Trophoblast cell (in vitro differentiated cells and primary cell): ENCODE data around the gene CNPY1.

Experiments used
- DNase-seq, 2 donors: peaks; one replicate each; pipeline ENCODE4 v3.0.0-alpha.2; 2016
- H2AFZ ChIP-seq: 2 replicates; pipeline ENCODE4 v1.6.1; 2013; ENCODE audit warnings: low read length, moderate library complexity, mild to moderate bottlenecking; ENCODE audit not compliant: insufficient read depth, poor library complexity
- H2AK5ac ChIP-seq: 2 replicates; pipeline ENCODE4 v1.6.1; 2013; ENCODE audit warnings: mild to moderate bottlenecking, low read length
- H2BK120ac ChIP-seq: 2 replicates; pipeline ENCODE4 v1.6.1; 2013; ENCODE audit warnings: low read length, mild to moderate bottlenecking, moderate library complexity; ENCODE audit not compliant: insufficient read depth, poor library complexity
- H2BK12ac ChIP-seq: 2 replicates; pipeline ENCODE4 v1.6.1; 2013; ENCODE audit warnings: mild to moderate bottlenecking, low read length, moderate library complexity
- H2BK5ac ChIP-seq: 2 replicates; pipeline ENCODE4 v1.6.1; 2013; ENCODE audit warnings: low read length, low read depth, moderate library complexity, mild to moderate bottlenecking; ENCODE audit not compliant: poor library complexity
- H3K14ac ChIP-seq: 2 replicates; pipeline ENCODE4 v1.6.1; 2013; ENCODE audit warnings: mild to moderate bottlenecking, low read length
- H3K18ac ChIP-seq: 2 replicates; pipeline ENCODE4 v1.6.1; 2013; ENCODE audit warnings: mild to moderate bottlenecking, low read length
- H3K23ac ChIP-seq: 2 replicates; pipeline ENCODE4 v1.6.1; 2013; ENCODE audit warnings: low read length
- H3K27ac ChIP-seq: 2 replicates; pipeline ENCODE4 v1.5.1; 2013; ENCODE audit warnings: low read depth, mild to moderate bottlenecking, inconsistent platforms, low read length, moderate library complexity
- H3K27me3 ChIP-seq: 2 replicates; pipeline ENCODE4 v1.6.1; 2013; ENCODE audit warnings: inconsistent platforms, mild to moderate bottlenecking, low read length, moderate library complexity; ENCODE audit not compliant: insufficient read depth
- H3K36me3 ChIP-seq, 2 experiments: 1 replicate in 1 of 2; 2 replicates in 1 of 2; pipeline ENCODE4 v1.6.1; 2013; ENCODE audit warnings: low read length in 2 of 2, mild to moderate bottlenecking in 2 of 2, moderate library complexity in 1 of 2; ENCODE audit not compliant: insufficient read depth in 2 of 2, control insufficient read depth in 1 of 2
- H3K4ac ChIP-seq: 2 replicates; pipeline ENCODE4 v1.6.1; 2013; ENCODE audit warnings: low read depth, mild to moderate bottlenecking, low read length, moderate library complexity
- H3K4me1 ChIP-seq, 2 experiments: 1 replicate in 1 of 2; 2 replicates in 1 of 2; pipeline ENCODE4 v1.6.1; 2013; ENCODE audit warnings: low read length in 2 of 2, mild to moderate bottlenecking in 2 of 2, moderate library complexity in 1 of 2; ENCODE audit not compliant: insufficient read depth in 2 of 2, control insufficient read depth in 1 of 2
- H3K4me2 ChIP-seq: 2 replicates; pipeline ENCODE4 v1.6.1; 2013; ENCODE audit warnings: inconsistent platforms, mild to moderate bottlenecking, low read length, moderate library complexity
- H3K4me3 ChIP-seq: 2 replicates; pipeline ENCODE4 v1.5.1; 2013; ENCODE audit warnings: mild to moderate bottlenecking, low read depth, low read length, inconsistent platforms
- H3K79me1 ChIP-seq: one replicate; pipeline ENCODE4 v1.6.1; 2013; ENCODE audit warnings: low read length
- H3K79me2 ChIP-seq: 2 replicates; pipeline ENCODE4 v1.6.1; 2013; ENCODE audit warnings: low read length, mild to moderate bottlenecking; ENCODE audit not compliant: control insufficient read depth, insufficient read depth, poor library complexity
- H3K9ac ChIP-seq: 2 replicates; pipeline ENCODE4 v1.6.1; 2013; ENCODE audit warnings: mild to moderate bottlenecking, low read length
- H3K9me3 ChIP-seq: 2 replicates; pipeline ENCODE4 v1.6.1; 2013; ENCODE audit warnings: low read depth, mild to moderate bottlenecking, control low read depth, inconsistent platforms, low read length; ENCODE audit not compliant: insufficient read depth
- H4K12ac ChIP-seq: 2 replicates; pipeline ENCODE4 v1.6.1; 2013; ENCODE audit warnings: low read depth, mild to moderate bottlenecking, low read length, moderate library complexity
- H4K8ac ChIP-seq: 2 replicates; pipeline ENCODE4 v1.6.1; 2013; ENCODE audit warnings: low read depth, mild to moderate bottlenecking, low read length, moderate library complexity
- H4K91ac ChIP-seq: one replicate; pipeline ENCODE4 v1.6.1; 2013; ENCODE audit warnings: low read depth, mild to moderate bottlenecking, low read length, moderate library complexity
- WGBS: extraction: QIAGEN DNeasy Blood & Tissue Kit; methylation state at CpG from one replicate; pipeline ENCODE4 v1.1.7; 2013; ENCODE audit warnings: missing lambda C conversion rate; ENCODE audit not compliant: insufficient read length, insufficient coverage; ENCODE audit errors: extremely low coverage; 5-methylcytosine and 5-hydroxymethylcytosine counted together

The CNPY1 gene

GRCh38 chr7:155511702-155511996, 34.7 kb downstream of the CNPY1 start:
- DNase-seq: no peak
- Histone ChIP-seq H4K91ac (no peak overlapping the region), H3K14ac (no peak overlapping the region), H3K23ac (no peak overlapping the region), H3K4ac (no peak overlapping the region), H2AFZ (no peak overlapping the region), H2BK5ac (no peak overlapping the region), H2BK120ac (no peak overlapping the region), H2BK12ac (no peak overlapping the region), H3K36me3 (no peaks in the 10 kb centered on the region), H3K27ac (no peak overlapping the region), H3K79me2 (no peaks in the 10 kb centered on the region), H4K8ac (no peak overlapping the region), H2AK5ac (no peak overlapping the region), H3K27me3 (peaks cover 39% of the 10 kb centered on the region), H3K79me1 (no peaks in the 10 kb centered on the region), H3K4me3 (no peak overlapping the region), H3K9ac (no peak overlapping the region), H4K12ac (no peak overlapping the region), H3K18ac (no peak overlapping the region), H3K4me1 (peaks cover 5 to 8% of the 10 kb centered on the region in 2 experiments), H3K9me3 (peaks cover 2% of the 10 kb centered on the region), H3K4me2 (no peak overlapping the region)
- no CpG with 5 or more reads among the region's 5 CpGs for WGBS

GRCh38 chr7:155510975-155511701, 35.2 kb downstream of the CNPY1 start:
- H2AFZ ChIP-seq: no peak overlapping the region
- H3K4me2 ChIP-seq: no peak overlapping the region
- DNase-seq: no peak
- H3K23ac ChIP-seq: no peak overlapping the region
- no peak overlapping the region for H4K91ac ChIP-seq
- H2AK5ac ChIP-seq: no peak overlapping the region
- H3K4me1 ChIP-seq: peaks cover 5 to 8% of the 10 kb centered on the region in 2 experiments
- H3K18ac ChIP-seq: no peak overlapping the region
- no peak overlapping the region for H4K12ac ChIP-seq
- no peak overlapping the region for H3K9ac ChIP-seq
- H3K4me3 ChIP-seq: no peak overlapping the region
- H3K27me3 ChIP-seq: peaks cover 41% of the 10 kb centered on the region
- H3K14ac ChIP-seq: no peak overlapping the region
- no peaks in the 10 kb centered on the region for H3K79me2 ChIP-seq
- H3K9me3 ChIP-seq: no peaks in the 10 kb centered on the region
- WGBS: no CpG with 5 or more reads among the region's 6 CpGs
- H3K27ac ChIP-seq: no peak overlapping the region
- no peak overlapping the region for H2BK12ac ChIP-seq
- no peak overlapping the region for H4K8ac ChIP-seq
- H3K79me1 ChIP-seq: no peaks in the 10 kb centered on the region
- H2BK5ac ChIP-seq: no peak overlapping the region
- no peak overlapping the region for H2BK120ac ChIP-seq
- H3K4ac ChIP-seq: no peak overlapping the region
- H3K36me3 ChIP-seq: no peaks in the 10 kb centered on the region

- Histone ChIP-seq H3K79me2 (no peaks in the 10 kb centered on the region), H3K14ac (no peak overlapping the region), H3K27me3 (peaks cover 39% of the 10 kb centered on the region), H4K12ac (no peak overlapping the region), H3K4ac (no peak overlapping the region), H3K9ac (no peak overlapping the region), H3K79me1 (no peaks in the 10 kb centered on the region), H4K91ac (no peak overlapping the region), H2BK12ac (no peak overlapping the region), H2AK5ac (no peak overlapping the region), H3K27ac (no peak overlapping the region), H3K4me3 (peak overlapping the region; percentile 63), H2BK120ac (no peak overlapping the region), H2BK5ac (no peak overlapping the region), H3K23ac (no peak overlapping the region), H3K4me1 (peaks cover 5 to 8% of the 10 kb centered on the region in 2 experiments), H2AFZ (no peak overlapping the region), H3K4me2 (peak overlapping the region; percentile 68), H3K9me3 (no peaks in the 10 kb centered on the region), H3K18ac (no peak overlapping the region), H3K36me3 (no peaks in the 10 kb centered on the region), H4K8ac (no peak overlapping the region)
- WGBS: no CpG with 5 or more reads among the region's 68 CpGs
- no peak for DNase-seq
These were observed 36.4 kb downstream of the CNPY1 start for GRCh38 chr7:155509725-155510551.

- no peaks in the 10 kb centered on the region for H3K9me3 ChIP-seq
These were observed 37.0 kb downstream of the CNPY1 start for GRCh38 chr7:155509359-155509724.

More at GRCh38 chr7:155509359-155509724, 37.0 kb downstream of the CNPY1 start:
- no peaks in the 10 kb centered on the region for H3K36me3 ChIP-seq
- no peak overlapping the region for H3K9ac ChIP-seq
- H3K79me1 ChIP-seq: no peaks in the 10 kb centered on the region
- no peak overlapping the region for H2BK120ac ChIP-seq
- no peak overlapping the region for H2BK5ac ChIP-seq
- no peak overlapping the region for H3K23ac ChIP-seq
- H3K14ac ChIP-seq: no peak overlapping the region
- peaks cover 5 to 8% of the 10 kb centered on the region in 2 experiments for H3K4me1 ChIP-seq
- no peak overlapping the region for H3K18ac ChIP-seq
- H4K8ac ChIP-seq: no peak overlapping the region
- no peak overlapping the region for H3K4me3 ChIP-seq
- no peak overlapping the region for H4K12ac ChIP-seq
- peak overlapping the region; percentile 68 for H3K4me2 ChIP-seq
- H2BK12ac ChIP-seq: no peak overlapping the region
- H4K91ac ChIP-seq: no peak overlapping the region
- DNase-seq: no peak
- no peak overlapping the region for H2AFZ ChIP-seq
- H3K4ac ChIP-seq: no peak overlapping the region
- no peaks in the 10 kb centered on the region for H3K79me2 ChIP-seq
- H3K27me3 ChIP-seq: peaks cover 44% of the 10 kb centered on the region
- no peak overlapping the region for H3K27ac ChIP-seq
- H2AK5ac ChIP-seq: no peak overlapping the region
- no CpG with 5 or more reads among the region's 16 CpGs for WGBS
